ENCODE data around the gene SLC4A1. TPM values are rescaled to one million over a fixed set of nuclear protein-coding genes. Genes with fewer than 3 reads are reported as not detected.

The SLC4A1 gene
- total RNA-seq, 4 donors from 2014 or later: 0.11 to 0.20 TPM; not detected in 2

GRCh38 chr17:44310609-44311376 is 42.9 kb upstream of the SLC4A1 start:
- Histone ChIP-seq H3K4me1 (peaks cover 7 to 22% of the 10 kb centered on the region in 2 donors), H3K27me3 (peaks cover 25 to 39% (median 26%) of the 10 kb centered on the region in 3 donors), H3K4me3 (no peak overlapping the region), H3K27ac (no peak overlapping the region), H3K36me3 (no peaks in the 10 kb centered on the region), H3K9me3 (no peaks in the 10 kb centered on the region)
- TF ChIP-seq POLR2A (IDR thresholded peaks at IDR 0.05) (no peak), CTCF (IDR thresholded peaks at IDR 0.05 in 4 of 5, conservative IDR thresholded peaks at IDR 0.05 in 1 of 5) (no peak)
- intact Hi-C loops (cut with DNase I; ENCODE audit: low total_unique reads): no loop called here
- in situ Hi-C loops (cut with MboI; ENCODE audit: low sequenced_read_pairs in 4 of 4): no loop called here
- ATAC-seq (no peak), DNase-seq (no peak)

- Histone ChIP-seq H3K27me3 (peaks cover 21 to 39% (median 25%) of the 10 kb centered on the region in 3 donors), H3K4me3 (no peak overlapping the region), H3K4me1 (peaks cover 7 to 22% of the 10 kb centered on the region in 2 donors), H3K9me3 (no peaks in the 10 kb centered on the region), H3K36me3 (no peaks in the 10 kb centered on the region), H3K27ac (no peak overlapping the region)
- in situ Hi-C loops (cut with MboI; ENCODE audit: low sequenced_read_pairs in 4 of 4) (no loop called here), intact Hi-C loops (cut with DNase I; ENCODE audit: low total_unique reads) (no loop called here)
- DNase-seq (no peak), ATAC-seq (no peak)
- TF ChIP-seq POLR2A (IDR thresholded peaks at IDR 0.05) (no peak), CTCF (IDR thresholded peaks at IDR 0.05 in 4 of 5, conservative IDR thresholded peaks at IDR 0.05 in 1 of 5) (no peak)
Measured at GRCh38 chr17:44310188-44310587, 42.3 kb upstream of the SLC4A1 start.

- Histone ChIP-seq H3K4me1 (peaks cover 7 to 18% of the 10 kb centered on the region in 2 donors), H3K4me3 (no peak overlapping the region), H3K27me3 (peaks cover 15 to 33% (median 26%) of the 10 kb centered on the region in 3 donors), H3K36me3 (no peaks in the 10 kb centered on the region), H3K9me3 (no peaks in the 10 kb centered on the region), H3K27ac (no peak overlapping the region)
- intact Hi-C loops (cut with DNase I; ENCODE audit: low total_unique reads) (no loop called here), in situ Hi-C loops (cut with MboI; ENCODE audit: low sequenced_read_pairs in 4 of 4) (no loop called here)
- DNase-seq: no peak
- no peak for ATAC-seq
- TF ChIP-seq CTCF (IDR thresholded peaks at IDR 0.05 in 4 of 5, conservative IDR thresholded peaks at IDR 0.05 in 1 of 5) (no peak), POLR2A (IDR thresholded peaks at IDR 0.05) (no peak)
Measured at GRCh38 chr17:44309472-44309871, 41.5 kb upstream of the SLC4A1 start.

GRCh38 chr17:44308865-44309264 is 40.9 kb upstream of the SLC4A1 start:
- no peak for DNase-seq
- Histone ChIP-seq H3K27ac (no peak overlapping the region), H3K27me3 (peaks cover 15 to 27% (median 23%) of the 10 kb centered on the region in 3 donors), H3K9me3 (no peaks in the 10 kb centered on the region), H3K4me3 (peak overlapping the region in 3 of 4 donors; percentile 49 to 56 (median 51)), H3K36me3 (no peaks in the 10 kb centered on the region), H3K4me1 (peaks cover 7 to 18% of the 10 kb centered on the region in 2 donors)
- TF ChIP-seq CTCF (IDR thresholded peaks at IDR 0.05 in 4 of 5, conservative IDR thresholded peaks at IDR 0.05 in 1 of 5) (no peak), POLR2A (IDR thresholded peaks at IDR 0.05) (no peak)
- intact Hi-C loops (cut with DNase I; ENCODE audit: low total_unique reads) (no loop called here), in situ Hi-C loops (cut with MboI; ENCODE audit: low sequenced_read_pairs in 4 of 4) (no loop called here)
- no peak for ATAC-seq
